Spleen (tissue), 7 donors: ENCODE measurements around the gene ITGA7.

Experiments used
- CTCF ChIP-seq, 11 experiments: fragments of 200-600 bp in 7 of 11; fragments of 450-650 bp in 4 of 11; sonication (generic) in 4 of 11; IDR thresholded peaks in 8 of 11; conservative IDR thresholded peaks in 3 of 11; 1 replicate in 7 of 11; 2 replicates in 4 of 11; pipeline versions ENCODE4 v1.4.0 to v1.8.0; 2016 to 2021; ENCODE audit warnings: antibody characterized with exemption in 11 of 11, inconsistent platforms in 4 of 11, mild to moderate bottlenecking in 1 of 11
- POLR2A ChIP-seq, 3 donors: fragments of 450-650 bp; IDR thresholded peaks; one replicate each; pipeline ENCODE4 v1.5.1; 2017; ENCODE audit warnings: antibody characterized with exemption in 3 of 3, mild to moderate bottlenecking in 1 of 3
- donor health status: DM: no; HTN: no; CAD: no; lungs with moderate emphysema.
- donor health status: DM: no; HTN: no; CAD: no.
- donor health status: DM: no; HTN: no; CAD: no.

GRCh38 chr12:55718624-55719275, 11.0 kb upstream of the ITGA7 start:
- TF ChIP-seq CTCF (IDR thresholded peaks at IDR 0.05 in 8 of 11, conservative IDR thresholded peaks at IDR 0.05 in 3 of 11) (no peak), POLR2A (IDR thresholded peaks at IDR 0.05) (no peak)
